AML-193 (cell line): ENCODE measurements around the gene PRMT9.

Experiments used
- DNase-seq, 2 experiments: peaks; one replicate each; lab custom pipeline; 2025; lab: John Stamatoyannopoulos, UW

Gene PRMT9

GRCh38 chr4:147683717-147684700 lies at the start of gene PRMT9:
PRMT9 (minus strand) TSS chr4:147684163; CDS start chr4:147683987, 176 bp downstream.
- peak; percentile 75 to 82 for DNase-seq

DNA sequence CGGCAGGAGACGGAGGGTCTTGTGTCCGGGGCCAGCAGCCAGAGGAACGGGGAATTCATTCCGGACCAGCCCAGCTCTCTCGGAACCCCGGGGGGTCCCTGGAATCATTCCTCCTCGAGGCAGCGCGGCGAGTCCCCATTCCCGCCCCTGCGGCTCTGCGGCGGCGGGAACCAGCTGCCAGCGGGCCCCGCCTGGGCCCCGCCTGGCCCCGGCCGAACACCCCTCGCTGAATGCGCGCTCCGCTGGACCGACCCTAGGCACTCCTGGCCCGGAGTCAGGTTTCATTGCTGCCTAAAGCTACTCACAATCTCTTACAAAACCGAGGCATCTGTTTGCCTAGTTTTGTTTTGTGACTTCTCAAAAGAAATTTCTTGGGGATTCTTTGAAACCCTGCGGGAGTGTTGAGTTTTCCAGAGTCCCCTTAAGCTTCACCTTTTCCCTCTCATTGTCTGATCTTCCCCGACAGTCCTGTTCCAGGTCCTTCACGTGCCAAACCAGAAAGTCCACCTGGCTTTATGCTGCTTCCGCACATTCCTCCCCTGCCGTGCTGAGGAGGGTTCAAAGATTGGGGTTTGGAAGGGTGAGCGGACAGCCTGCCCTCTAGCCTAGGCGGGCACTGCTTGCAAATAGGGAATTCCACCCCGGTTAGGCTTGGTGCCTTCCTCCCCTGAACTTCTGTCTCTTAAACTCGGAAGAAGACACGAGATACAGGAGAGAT lies 48.7 kb upstream of the PRMT9 start:
- no peak for DNase-seq

GRCh38 chr4:147731580-147732517 lies 47.9 kb upstream of the PRMT9 start, which contains the start of gene ARHGAP10:
ARHGAP10 (plus strand) TSS chr4:147732088; CDS start chr4:147732302, 214 bp downstream.
- peak; percentile 47 to 70 for DNase-seq

DNA sequence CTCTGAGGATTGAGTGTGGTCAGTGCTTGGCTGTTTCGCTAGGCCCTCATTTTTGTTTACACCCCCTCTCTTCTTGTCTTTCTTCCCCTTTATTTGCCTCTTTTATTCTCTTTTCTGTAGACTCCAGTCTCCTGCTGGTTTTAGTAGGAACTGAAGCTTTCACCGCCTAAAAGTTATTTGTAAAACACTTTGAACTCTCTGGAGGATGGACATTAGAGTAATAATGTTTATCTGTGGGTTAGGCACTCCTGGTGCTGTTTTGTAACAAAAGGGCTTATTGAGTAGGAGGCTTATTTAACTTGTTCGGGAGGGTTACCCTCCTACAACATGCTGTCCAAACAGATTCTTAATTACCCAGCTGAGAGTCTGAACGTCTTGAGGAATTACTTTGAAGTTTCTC lies 46.4 kb upstream of the PRMT9 start:
- DNase-seq, result peak; percentile 15 to 20

GRCh38 chr4:147727476-147728028 lies 43.6 kb upstream of the PRMT9 start:
- no peak for DNase-seq

DNA sequence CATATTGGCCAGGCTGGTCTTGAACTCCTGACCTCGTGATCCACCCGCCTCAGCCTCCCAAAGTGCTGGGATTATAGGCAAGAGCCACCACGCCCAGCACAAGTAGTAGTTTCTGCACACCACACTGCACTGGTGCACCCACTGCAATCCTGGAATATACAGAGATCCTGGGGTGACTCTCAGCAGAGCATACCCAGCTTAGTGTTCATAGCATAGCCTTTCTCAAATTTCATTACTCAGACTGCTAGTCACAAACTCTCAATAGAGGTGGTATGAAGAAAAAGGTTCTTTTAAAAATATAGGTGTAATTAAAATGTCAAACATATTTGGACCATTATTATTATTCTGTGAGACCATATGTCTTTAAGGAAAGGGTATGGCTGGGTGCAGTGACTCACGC lies 41.7 kb upstream of the PRMT9 start:
- DNase-seq, result no peak

DNA sequence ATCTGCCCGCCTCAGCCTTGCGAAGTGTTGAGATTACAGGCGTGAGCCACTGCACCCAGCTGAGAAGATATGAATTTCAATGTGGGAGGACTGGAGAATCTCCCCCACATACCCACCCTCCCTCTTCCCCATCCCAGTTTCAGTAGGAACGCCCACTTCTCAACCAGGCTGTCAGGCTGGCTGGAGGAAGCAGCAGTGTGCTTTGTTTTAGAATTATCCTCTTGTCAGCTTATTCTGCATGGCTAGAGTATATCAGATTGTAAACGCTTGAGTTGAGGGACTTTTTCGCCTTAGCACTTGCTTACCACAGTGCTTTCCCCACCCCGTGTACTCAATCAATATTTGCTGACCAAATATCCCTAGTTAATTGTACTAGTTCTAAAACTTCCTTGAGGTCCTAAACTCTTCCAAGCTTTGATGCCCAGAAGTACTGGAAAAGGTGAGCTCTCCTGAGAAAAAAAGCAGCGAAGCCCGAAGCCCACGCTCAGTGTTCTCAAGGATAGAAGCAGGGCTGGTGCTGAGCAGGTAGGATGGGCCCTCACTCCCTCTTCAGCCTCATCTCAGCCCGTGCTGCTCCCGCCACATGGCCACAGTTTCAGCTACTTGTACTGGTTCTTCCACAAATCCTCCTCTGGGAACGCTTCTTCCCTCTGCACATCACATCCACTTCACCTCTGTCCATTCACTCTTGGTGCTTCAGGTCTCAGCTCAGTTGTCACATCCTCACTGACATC lies 40.7 kb upstream of the PRMT9 start:
- no peak for DNase-seq

- DNase-seq, result no peak
Observed at GRCh38 chr4:147723326-147723725, 39.4 kb upstream of the PRMT9 start.

DNA sequence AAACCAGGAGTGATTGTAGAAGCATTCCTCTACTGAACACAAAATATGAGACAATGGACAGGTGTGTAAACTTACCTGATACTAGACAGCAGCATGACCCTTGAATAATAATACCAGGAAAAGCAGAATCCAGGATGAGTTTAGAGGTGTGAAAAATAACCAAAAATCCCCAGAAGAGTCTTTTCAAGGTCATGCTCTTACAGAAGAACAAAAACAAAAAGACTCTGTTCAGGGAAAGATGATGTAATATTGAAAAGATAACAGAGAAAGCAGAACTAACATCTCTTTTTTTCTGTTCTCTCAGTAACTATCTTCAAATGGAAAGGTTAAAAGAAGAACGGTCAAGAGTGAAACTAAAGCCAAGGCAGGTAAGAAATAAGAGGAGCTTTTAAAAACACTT lies 33.9 kb upstream of the PRMT9 start:
- DNase-seq, result peak; percentile 21 to 28

DNA sequence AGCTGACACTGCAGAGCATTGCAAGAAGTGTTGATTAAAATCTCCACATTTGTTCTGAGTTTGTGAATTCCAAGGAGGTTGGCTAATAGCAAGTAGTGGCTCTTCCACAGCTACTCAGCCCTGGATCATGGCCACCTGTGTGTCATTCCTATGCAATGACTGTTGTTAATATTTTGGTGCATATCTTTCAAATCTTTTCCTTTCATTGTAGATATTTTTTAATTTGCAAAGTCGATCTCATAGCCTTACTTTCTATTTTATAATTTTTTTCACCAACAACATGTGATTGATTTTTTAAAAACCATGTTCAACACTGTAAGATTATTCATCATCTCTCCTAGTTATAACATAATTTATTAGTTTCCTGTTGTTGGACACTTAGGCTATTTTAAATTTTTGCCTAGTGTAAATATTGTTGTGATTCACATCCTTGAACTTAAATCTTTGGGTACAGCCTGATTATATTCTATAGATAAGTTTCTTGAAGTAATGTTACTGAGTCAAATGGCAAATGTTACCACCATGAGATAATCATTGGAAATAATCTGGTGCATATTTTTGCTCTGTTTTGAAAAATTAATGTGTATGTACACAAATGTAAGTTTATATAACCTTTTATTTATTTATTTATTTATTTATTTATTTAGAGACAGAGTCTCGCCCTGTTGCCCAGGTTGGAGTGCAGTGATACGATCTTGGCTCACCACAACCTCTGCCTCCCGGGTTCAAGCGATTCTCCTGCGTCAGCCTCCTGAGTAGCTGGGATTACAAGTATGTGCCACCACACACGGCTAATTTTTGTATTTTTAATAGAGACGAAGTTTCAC lies 30.8 kb upstream of the PRMT9 start:
- DNase-seq, result no peak

- DNase-seq, result no peak
Observed at GRCh38 chr4:147709999-147710398, 26.0 kb upstream of the PRMT9 start.

DNA sequence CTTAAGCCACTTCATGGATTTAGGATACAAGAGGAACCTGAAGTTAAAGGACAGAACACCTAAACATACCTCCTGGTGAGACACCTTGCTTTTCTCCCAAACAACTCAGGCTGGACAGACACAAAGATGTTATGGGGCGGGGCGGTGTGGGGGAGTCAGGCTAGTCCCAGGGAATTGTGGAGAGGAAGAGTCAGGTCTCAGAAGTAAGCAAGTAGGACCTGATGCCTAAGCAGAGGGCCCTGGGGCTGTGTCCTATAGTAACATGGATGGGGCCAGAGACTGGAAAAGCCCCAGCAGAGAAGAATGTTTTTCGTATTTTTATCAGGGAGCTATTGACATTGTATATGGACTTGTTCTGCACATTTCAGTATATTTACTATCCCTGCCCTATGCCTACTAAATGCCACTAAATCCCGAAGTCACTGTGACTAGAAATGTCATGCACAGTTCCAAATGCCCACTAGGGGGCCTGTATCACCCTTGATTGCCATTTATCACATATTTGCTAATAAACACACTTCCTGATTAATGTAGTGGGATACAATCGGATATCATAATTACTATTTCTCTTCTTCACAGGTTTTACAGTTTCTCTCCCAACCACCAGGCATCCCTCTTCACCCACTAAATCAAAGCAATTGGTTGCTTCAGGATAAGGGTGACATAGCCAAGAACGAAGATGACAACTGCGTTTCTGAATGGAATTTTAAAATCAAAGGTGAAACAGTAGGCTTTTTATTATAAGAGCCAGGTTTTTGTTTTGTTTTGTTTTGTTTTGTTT lies 24.1 kb upstream of the PRMT9 start:
- peak; percentile 64 to 70 for DNase-seq

GRCh38 chr4:147704846-147705245 lies 20.9 kb upstream of the PRMT9 start:
- no peak for DNase-seq

GRCh38 chr4:147696866-147697265 lies 12.9 kb upstream of the PRMT9 start:
- DNase-seq, result no peak

DNA sequence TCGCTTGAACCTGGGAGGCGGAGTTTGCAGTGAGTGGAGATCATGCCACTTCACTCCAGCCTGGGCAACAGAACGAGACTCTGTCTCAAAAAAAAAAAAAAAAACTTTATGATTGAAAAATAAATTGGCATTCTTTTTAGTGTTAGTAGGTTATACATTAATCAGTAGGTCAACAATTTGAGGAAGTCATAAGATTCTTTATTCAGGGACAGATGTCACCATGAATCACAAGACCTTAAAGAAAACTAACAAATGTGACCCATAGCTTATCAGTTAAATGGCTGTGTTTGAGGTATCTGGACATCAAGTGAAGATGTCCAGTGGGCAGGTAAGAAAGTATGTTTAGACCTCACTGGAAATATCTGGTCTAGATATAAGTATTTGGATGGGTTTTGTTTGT lies 9.3 kb upstream of the PRMT9 start:
- DNase-seq, result no peak

DNA sequence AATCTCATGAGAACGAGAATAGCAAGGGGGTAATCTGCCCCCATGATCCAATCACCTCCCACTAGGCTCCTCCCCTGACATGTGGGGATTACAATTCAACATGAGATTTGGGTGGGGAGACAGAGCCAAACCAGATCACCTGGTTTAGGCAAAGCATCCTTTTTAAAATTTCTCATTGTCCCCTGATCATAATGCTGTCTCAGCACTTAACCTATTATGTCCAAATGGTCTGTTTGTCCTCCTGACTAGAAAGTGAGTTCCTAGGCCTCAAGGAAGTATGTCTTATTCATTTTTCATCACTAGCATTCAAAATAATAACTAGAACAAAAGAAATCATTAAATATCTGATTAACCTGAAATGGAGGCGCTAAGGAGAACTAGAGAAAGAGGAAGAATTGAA lies 7.9 kb upstream of the PRMT9 start:
- no peak for DNase-seq

GRCh38 chr4:147689067-147689466 lies 5.1 kb upstream of the PRMT9 start:
- no peak for DNase-seq

DNA sequence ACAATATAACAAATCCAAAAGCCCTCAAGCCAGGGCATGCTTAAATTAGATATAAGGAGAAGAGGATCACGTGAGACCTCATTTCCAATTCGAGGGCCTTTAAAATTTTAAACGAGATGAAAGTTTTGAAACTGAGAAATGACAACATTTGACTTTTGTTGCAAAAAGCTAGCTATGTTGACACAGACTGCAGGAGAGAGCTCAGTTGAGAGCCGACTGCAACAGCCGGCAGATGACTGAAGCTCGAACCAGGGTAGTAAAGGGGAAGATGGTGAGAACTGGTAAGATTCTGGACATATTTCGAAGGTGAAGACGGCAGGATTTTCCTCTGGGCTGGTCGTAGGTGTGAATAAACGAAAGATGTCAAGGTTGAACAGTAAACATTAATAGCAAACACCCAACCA lies 773 bp downstream of the PRMT9 start:
- DNase-seq, result peak; percentile 21 to 41

DNA sequence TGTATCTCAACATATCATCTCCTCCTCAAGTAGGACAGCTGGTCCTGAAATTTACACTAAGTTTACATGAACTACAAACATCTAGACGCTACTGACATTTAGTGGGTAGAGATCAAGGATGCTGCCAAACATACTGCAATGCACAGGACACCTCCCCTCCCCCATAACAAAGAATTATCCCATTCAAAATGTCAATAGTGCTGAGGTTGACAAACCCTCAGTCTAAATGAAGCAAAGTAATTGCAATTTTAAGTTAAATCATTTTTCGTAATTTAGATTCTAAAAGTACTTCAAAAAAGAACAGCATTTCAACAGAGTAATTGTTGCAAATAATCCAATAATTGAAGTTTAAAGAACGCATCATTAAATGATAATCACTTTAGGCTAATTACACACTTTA lies 1.2 kb downstream of the PRMT9 start:
- DNase-seq, result no peak
